Neural progenitor cell (in vitro differentiated cells): ENCODE measurements around the gene ZNF613. TPM values are rescaled to one million over a fixed set of nuclear protein-coding genes. Genes with fewer than 3 reads are reported as not detected.
A peak's percentile ranks its signal among the peaks of the same experiment; 100 is the strongest.
"Not testable (repeated sequence)": the region's sequence is repeated elsewhere in the genome, so short reads cannot be mapped to it uniquely, and the experiment has no call there.

Source experiments
- DNase-seq: peaks from one replicate; pipeline ENCODE4 v3.0.0-alpha.2; 2016; ENCODE audit warnings: low spot score
- H2AFZ ChIP-seq: fragments of 200-600 bp; sonication (generic); replicated peaks from 2 replicates; pipeline ENCODE4 v1.6.1; 2016; ENCODE audit warnings: antibody characterized with exemption
- H3F3A ChIP-seq: fragments of 200-600 bp; sonication (generic); 2 replicates; pipeline ENCODE4 v1.6.1; 2016; ENCODE audit warnings: antibody characterized with exemption, low read depth
- H3K27ac ChIP-seq: fragments of 200-600 bp; sonication (generic); 2 replicates; pipeline ENCODE4 v1.5.1; 2016; ENCODE audit warnings: mild to moderate bottlenecking
- H3K27me3 ChIP-seq: fragments of 200-600 bp; sonication (generic); 2 replicates; pipeline ENCODE4 v1.6.1; 2016; ENCODE audit warnings: mild to moderate bottlenecking, moderate library complexity
- H3K36me3 ChIP-seq: fragments of 200-600 bp; sonication (generic); 2 replicates; pipeline ENCODE4 v1.5.1; 2016
- H3K4me1 ChIP-seq: fragments of 200-600 bp; sonication (generic); 2 replicates; pipeline ENCODE4 v1.6.1; 2016; ENCODE audit warnings: mixed run types
- H3K4me2 ChIP-seq: fragments of 200-600 bp; sonication (generic); 2 replicates; pipeline ENCODE4 v1.6.1; 2016
- H3K4me3 ChIP-seq: fragments of 200-600 bp; sonication (generic); 2 replicates; pipeline ENCODE4 v1.5.1; 2016
- H3K79me2 ChIP-seq: fragments of 200-600 bp; sonication (generic); 2 replicates; pipeline ENCODE4 v1.6.1; 2016; ENCODE audit warnings: low read depth
- H3K9ac ChIP-seq: fragments of 200-600 bp; sonication (generic); 2 replicates; pipeline ENCODE4 v1.6.1; 2016
- H3K9me3 ChIP-seq: fragments of 200-600 bp; sonication (generic); 2 replicates; pipeline ENCODE4 v1.5.1; 2016; ENCODE audit warnings: low read depth
- H4K20me1 ChIP-seq: fragments of 200-600 bp; sonication (generic); 2 replicates; pipeline ENCODE4 v1.6.1; 2016; ENCODE audit warnings: low read depth
- H3K27ac Mint-ChIP-seq: 3 replicates; pipeline ENCODE4 v1.8.0; 2021; ENCODE audit warnings: mixed read lengths
- H3K27me3 Mint-ChIP-seq: 2 replicates; pipeline ENCODE4 v1.8.0; 2022; ENCODE audit warnings: low read depth, mild to moderate bottlenecking, inconsistent platforms, moderate library complexity, mixed read lengths; ENCODE audit not compliant: insufficient read depth
- H3K36me3 Mint-ChIP-seq: 3 replicates; pipeline ENCODE4 v1.8.0; 2021; ENCODE audit warnings: mixed read lengths
- H3K4me1 Mint-ChIP-seq: 3 replicates; pipeline ENCODE4 v1.8.0; 2021; ENCODE audit warnings: mixed read lengths
- H3K4me3 Mint-ChIP-seq: 3 replicates; pipeline ENCODE4 v1.8.0; 2021; ENCODE audit warnings: mild to moderate bottlenecking, moderate library complexity, mixed read lengths
- H3K9me3 Mint-ChIP-seq: 3 replicates; pipeline ENCODE4 v1.8.0; 2020; ENCODE audit warnings: mixed read lengths
- EZH2 ChIP-seq: fragments of 200-600 bp; sonication (generic); IDR thresholded peaks from 2 replicates; pipeline ENCODE4 v1.6.1; 2017; ENCODE audit warnings: antibody characterized with exemption, mild to moderate bottlenecking, moderate library complexity
- EZH2phosphoT487 ChIP-seq: fragments of 200-600 bp; sonication (generic); IDR thresholded peaks from 2 replicates; pipeline ENCODE4 v1.6.1; 2017; ENCODE audit warnings: antibody characterized with exemption
- total RNA-seq: library from RNA; depleted of rRNA; stranded (reverse); fragments of >200 nt; gene quantifications from 2 replicates; pipeline ENCODE4 v1.2.3, GENCODE V29; 2015; ENCODE audit warnings: low replicate concordance
- TF ChIP-seq, protein P1 (sequence below): fragments of 200-600 bp; sonication (generic); IDR thresholded peaks from 2 replicates; pipeline ENCODE4 v1.5.1; 2017; ENCODE audit warnings: antibody characterized with exemption, mild to moderate bottlenecking

Gene ZNF613
- total RNA-seq, 1 donor from 2014 or later, result 10.4 TPM

DNA sequence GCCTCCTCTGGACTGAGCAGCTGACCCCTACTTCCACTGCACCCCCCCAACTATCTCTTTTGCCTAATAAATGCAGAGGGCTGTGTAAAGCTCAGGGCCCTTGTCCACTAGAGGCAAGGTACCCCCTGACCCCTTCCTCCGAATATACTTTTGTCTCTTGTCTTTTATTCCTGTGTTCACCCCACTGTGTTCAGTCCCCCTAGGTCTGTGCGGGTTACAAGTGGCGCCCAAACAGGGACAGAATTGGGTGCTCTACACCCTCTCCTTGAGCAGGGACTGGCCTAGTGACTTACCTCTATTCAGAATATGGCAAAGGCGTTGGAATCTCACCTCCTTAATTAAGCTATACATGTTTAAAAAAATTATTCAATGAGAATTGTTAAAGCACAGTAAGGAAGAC lies 44.4 kb downstream of the ZNF613 start:
- no peaks in the 10 kb centered on the region for H3F3A ChIP-seq
- no peak overlapping the region for H3K27ac ChIP-seq
- Mint-ChIP-seq H3K4me3 (no peak overlapping the region), H3K36me3 (peaks cover 67% of the 10 kb centered on the region), H3K9me3 (peaks cover 62% of the 10 kb centered on the region), H3K27me3 (peaks cover 2% of the 10 kb centered on the region), H3K4me1 (no peaks in the 10 kb centered on the region), H3K27ac (no peak overlapping the region)
- no peaks in the 10 kb centered on the region for H3K79me2 ChIP-seq
- peak; percentile 9 for DNase-seq
- TF ChIP-seq, protein P1, sequence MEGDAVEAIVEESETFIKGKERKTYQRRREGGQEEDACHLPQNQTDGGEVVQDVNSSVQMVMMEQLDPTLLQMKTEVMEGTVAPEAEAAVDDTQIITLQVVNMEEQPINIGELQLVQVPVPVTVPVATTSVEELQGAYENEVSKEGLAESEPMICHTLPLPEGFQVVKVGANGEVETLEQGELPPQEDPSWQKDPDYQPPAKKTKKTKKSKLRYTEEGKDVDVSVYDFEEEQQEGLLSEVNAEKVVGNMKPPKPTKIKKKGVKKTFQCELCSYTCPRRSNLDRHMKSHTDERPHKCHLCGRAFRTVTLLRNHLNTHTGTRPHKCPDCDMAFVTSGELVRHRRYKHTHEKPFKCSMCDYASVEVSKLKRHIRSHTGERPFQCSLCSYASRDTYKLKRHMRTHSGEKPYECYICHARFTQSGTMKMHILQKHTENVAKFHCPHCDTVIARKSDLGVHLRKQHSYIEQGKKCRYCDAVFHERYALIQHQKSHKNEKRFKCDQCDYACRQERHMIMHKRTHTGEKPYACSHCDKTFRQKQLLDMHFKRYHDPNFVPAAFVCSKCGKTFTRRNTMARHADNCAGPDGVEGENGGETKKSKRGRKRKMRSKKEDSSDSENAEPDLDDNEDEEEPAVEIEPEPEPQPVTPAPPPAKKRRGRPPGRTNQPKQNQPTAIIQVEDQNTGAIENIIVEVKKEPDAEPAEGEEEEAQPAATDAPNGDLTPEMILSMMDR, result no peak
- TF ChIP-seq EZH2 (no peak), EZH2phosphoT487 (no peak)
- H3K36me3 ChIP-seq, result peaks cover 10% of the 10 kb centered on the region
- no peaks in the 10 kb centered on the region for H3K27me3 ChIP-seq
- H3K9me3 ChIP-seq, result peaks cover 15% of the 10 kb centered on the region
- H3K4me1 ChIP-seq, result no peaks in the 10 kb centered on the region
- H2AFZ ChIP-seq, result no peak overlapping the region
- H3K4me2 ChIP-seq, result no peak overlapping the region
- no peaks in the 10 kb centered on the region for H4K20me1 ChIP-seq
- no peak overlapping the region for H3K4me3 ChIP-seq
- no peak overlapping the region for H3K9ac ChIP-seq

DNA sequence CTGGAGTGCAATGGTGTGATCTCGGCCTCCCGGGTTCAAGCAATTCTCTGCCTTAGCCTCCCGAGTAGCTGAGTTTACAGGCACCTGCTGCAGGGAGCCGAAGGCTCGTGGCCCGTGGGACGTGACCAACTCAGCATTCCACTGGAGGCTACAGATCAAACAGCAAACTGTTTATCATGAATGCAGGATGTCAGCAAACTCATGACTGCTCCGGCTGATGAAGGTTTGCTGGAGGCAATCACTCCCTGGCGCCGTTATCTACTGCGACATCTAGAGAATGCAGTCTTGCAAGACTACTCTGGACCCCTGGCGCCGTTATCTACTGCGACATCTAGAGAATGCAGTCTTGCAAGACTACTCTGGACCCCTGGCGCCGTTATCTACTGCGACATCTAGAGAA lies 48.5 kb downstream of the ZNF613 start:
- not testable (repeated sequence) for H3K4me2 ChIP-seq, H4K20me1 ChIP-seq, H3K36me3 ChIP-seq, H3K4me1 Mint-ChIP-seq, DNase-seq, H3K27me3 ChIP-seq, H3K4me1 ChIP-seq, H3K79me2 ChIP-seq, H3K9ac ChIP-seq, H3F3A ChIP-seq, H3K4me3 Mint-ChIP-seq, H2AFZ ChIP-seq, H3K27ac Mint-ChIP-seq, H3K4me3 ChIP-seq, H3K27me3 Mint-ChIP-seq, H3K27ac ChIP-seq
- H3K9me3 ChIP-seq, result peaks cover 15% of the 10 kb centered on the region
- peaks cover 62% of the 10 kb centered on the region for H3K36me3 Mint-ChIP-seq
- peaks cover 76% of the 10 kb centered on the region for H3K9me3 Mint-ChIP-seq

DNA sequence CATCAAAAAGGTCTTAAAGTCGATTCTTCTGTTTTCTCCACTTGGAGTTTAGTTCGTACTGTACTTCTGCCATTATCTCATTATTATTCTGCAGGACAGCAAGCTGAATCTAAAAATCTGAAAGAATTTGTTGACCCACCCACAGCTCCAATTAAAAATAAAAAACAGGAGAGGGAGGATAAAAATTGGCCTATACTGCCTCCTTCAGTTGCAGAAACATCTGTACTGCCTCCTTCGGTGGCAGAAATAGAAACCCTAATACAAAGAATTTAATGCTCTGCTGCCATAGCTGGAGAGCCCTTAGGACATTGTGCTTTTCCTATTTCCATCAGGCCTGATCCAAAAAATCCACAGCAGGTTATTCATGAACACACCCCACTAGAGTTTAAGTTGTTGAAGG lies 49.6 kb downstream of the ZNF613 start:
- Mint-ChIP-seq H3K4me1 (no peaks in the 10 kb centered on the region), H3K27ac (no peak overlapping the region), H3K9me3 (peaks cover 72% of the 10 kb centered on the region), H3K27me3 (peaks cover 6% of the 10 kb centered on the region), H3K36me3 (peaks cover 58% of the 10 kb centered on the region), H3K4me3 (no peak overlapping the region)
- Histone ChIP-seq H3K36me3 (peaks cover 10% of the 10 kb centered on the region), H4K20me1 (no peaks in the 10 kb centered on the region), H3F3A (no peaks in the 10 kb centered on the region), H3K4me2 (no peak overlapping the region), H3K27me3 (no peaks in the 10 kb centered on the region), H2AFZ (no peak overlapping the region), H3K9ac (no peak overlapping the region), H3K9me3 (peaks cover 8% of the 10 kb centered on the region), H3K79me2 (no peaks in the 10 kb centered on the region), H3K4me1 (no peaks in the 10 kb centered on the region), H3K27ac (no peak overlapping the region), H3K4me3 (no peak overlapping the region)
- no peak for DNase-seq
- no peak for TF ChIP-seq EZH2
- no peak for TF ChIP-seq EZH2phosphoT487
- TF ChIP-seq, protein P1, result no peak

DNA sequence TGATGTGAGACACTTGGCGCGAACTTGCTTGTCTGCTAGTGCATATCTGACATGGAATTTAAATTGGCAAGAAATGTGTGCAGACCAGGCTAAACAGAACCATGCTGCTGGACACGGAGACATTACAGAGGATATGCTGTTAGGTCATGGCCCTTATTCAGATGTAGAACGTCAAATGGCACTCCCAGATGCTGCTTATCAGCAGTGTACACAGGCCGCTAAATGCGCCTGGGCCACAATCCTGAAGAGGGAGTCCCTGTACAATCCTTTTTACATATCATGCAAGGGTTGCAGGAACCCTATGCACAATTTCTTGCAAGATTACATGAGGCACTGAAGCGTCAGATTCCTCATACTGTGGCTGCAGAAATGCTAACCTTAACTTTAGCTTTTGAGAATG lies 50.1 kb downstream of the ZNF613 start:
- Histone ChIP-seq H3K79me2 (no peaks in the 10 kb centered on the region), H3K9me3 (peaks cover 8% of the 10 kb centered on the region), H3K36me3 (peaks cover 10% of the 10 kb centered on the region), H4K20me1 (no peaks in the 10 kb centered on the region), H2AFZ (no peak overlapping the region), H3K9ac (no peak overlapping the region), H3K4me1 (no peaks in the 10 kb centered on the region), H3K4me3 (no peak overlapping the region), H3F3A (no peaks in the 10 kb centered on the region), H3K27ac (no peak overlapping the region), H3K27me3 (no peaks in the 10 kb centered on the region), H3K4me2 (no peak overlapping the region)
- H3K27ac Mint-ChIP-seq, result no peak overlapping the region
- no peak overlapping the region for H3K4me3 Mint-ChIP-seq
- peaks cover 54% of the 10 kb centered on the region for H3K36me3 Mint-ChIP-seq
- no peak for DNase-seq
- peaks cover 6% of the 10 kb centered on the region for H3K27me3 Mint-ChIP-seq
- H3K9me3 Mint-ChIP-seq, result peaks cover 70% of the 10 kb centered on the region
- TF ChIP-seq EZH2phosphoT487 (no peak), EZH2 (no peak)
- TF ChIP-seq, protein P1, result no peak
- H3K4me1 Mint-ChIP-seq, result no peaks in the 10 kb centered on the region
